K562 (cell line): ENCODE data around the gene CNTD1.

Experiments used
- HDAC6 ChIP-seq: IDR thresholded peaks from 2 replicates; pipeline ENCODE4 v1.6.1; 2012; ENCODE audit warnings: low read depth, mild to moderate bottlenecking, control low read depth, inconsistent platforms, low read length, moderate library complexity
- IFI16 ChIP-seq: fragments of 250-450 bp; sonication (Bioruptor Pico); IDR thresholded peaks from 2 replicates; pipeline ENCODE4 v2.1.2; 2022; ENCODE audit warnings: mild to moderate bottlenecking, inconsistent platforms
- JUN ChIP-seq, 2 experiments: sonication (generic) in 1 of 2; formaldehyde crosslinking in 1 of 2; IDR thresholded peaks; 2 replicates each; pipeline versions ENCODE4 v1.6.1 to v1.8.0; 2012 to 2022; ENCODE audit warnings: borderline replicate concordance in 2 of 2, mild to moderate bottlenecking in 2 of 2, improper control_type of control experiment in 1 of 2, low read depth in 1 of 2, low read length in 1 of 2, missing genetic modification reagents in 1 of 2
- KDM5B ChIP-seq: fragments of 200-600 bp; sonication (generic); IDR thresholded peaks from 2 replicates; pipeline ENCODE4 v1.6.1; 2012; ENCODE audit warnings: low read depth, mild to moderate bottlenecking, moderate library complexity, low read length, control low read depth, inconsistent platforms; ENCODE audit not compliant: insufficient replicate concordance
- MTF1 ChIP-seq: fragments of 250-450 bp; sonication (Bioruptor Pico); IDR thresholded peaks from 2 replicates; pipeline ENCODE4 v1.9.0; 2021; ENCODE audit warnings: moderate library complexity, mild to moderate bottlenecking, inconsistent platforms, borderline replicate concordance
- NCOA2 ChIP-seq, 2 experiments: fragments of 450-650 bp; IDR thresholded peaks; 2 replicates each; pipeline ENCODE4 v1.6.1; 2018; ENCODE audit warnings: mild to moderate bottlenecking in 2 of 2, moderate library complexity in 1 of 2; ENCODE audit not compliant: partially characterized antibody in 2 of 2
- POLR2A ChIP-seq: fragments of 450-650 bp; conservative IDR thresholded peaks from 2 replicates; pipeline ENCODE4 v1.6.1; 2016
- RAD21 ChIP-seq, 2 experiments: fragments of 250-450 bp in 1 of 2; fragments of 450-650 bp in 1 of 2; sonication (Bioruptor Pico) in 1 of 2; formaldehyde crosslinking in 1 of 2; IDR thresholded peaks in 1 of 2; conservative IDR thresholded peaks in 1 of 2; 2 replicates each; pipeline versions ENCODE4 v1.4.0 to v1.8.0; 2020 to 2022; ENCODE audit warnings: mild to moderate bottlenecking in 2 of 2, moderate library complexity in 1 of 2
- RCOR1 ChIP-seq, 2 experiments: IDR thresholded peaks; 2 replicates each; pipeline ENCODE4 v1.6.1; 2012; ENCODE audit warnings: low read depth in 2 of 2, low read length in 2 of 2, borderline replicate concordance in 1 of 2, improper control_type of control experiment in 1 of 2
- TF ChIP-seq, protein P1 (sequence below): fragments of 200-800 bp; sonication (Bioruptor generic); IDR thresholded peaks from 2 replicates; pipeline ENCODE4 v1.6.1; 2016; ENCODE audit warnings: missing genetic modification characterization, missing compliant biosample characterization
- TF ChIP-seq, protein P2 (sequence below): fragments of 450-650 bp; IDR thresholded peaks from 2 replicates; pipeline ENCODE4 v1.6.1; 2016; ENCODE audit warnings: antibody characterized with exemption

DNA sequence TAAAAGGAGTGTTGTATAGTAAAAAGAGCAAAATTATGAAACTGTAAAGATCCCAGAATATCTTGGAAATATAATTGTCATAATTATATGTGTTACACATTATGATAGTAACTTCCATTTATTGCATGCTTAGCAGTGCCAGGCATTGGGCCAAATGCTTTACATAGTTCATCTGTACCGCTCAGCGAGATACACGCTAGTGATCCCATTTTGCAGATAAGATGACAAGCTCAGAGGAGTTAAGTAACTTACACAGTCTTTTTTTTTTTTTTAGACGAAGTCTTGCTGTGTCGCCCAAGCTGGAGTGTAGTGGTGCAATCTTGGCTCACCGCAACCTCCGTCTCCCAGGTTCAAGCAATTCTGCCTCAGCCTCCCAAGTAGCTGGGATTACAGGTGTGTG lies 47.0 kb upstream of the CNTD1 start:
- TF ChIP-seq POLR2A (no peak), IFI16 (CRISPR knock-in tag) (no peak), NCOA2 (IDR thresholded peaks at IDR 0.05; ENCODE audit: partially characterized antibody in 2 of 2) (no peak), RCOR1 (IDR thresholded peaks at IDR 0.05; ENCODE audit: borderline replicate concordance in 1 of 2, low read depth in 2 of 2, low read length in 2 of 2) (peak in 1 of 2 experiments; percentile 32; a peak in 1 of 4 replicates), HDAC6 (no peak), JUN (IDR thresholded peaks at IDR 0.05; ENCODE audit: borderline replicate concordance, low read depth, low read length) (no peak), JUN (CRISPR knock-in tag; IDR thresholded peaks at IDR 0.05; ENCODE audit: borderline replicate concordance) (no peak), RAD21 (CRISPR knock-in tag; conservative IDR thresholded peaks at IDR 0.05 in 1 of 2, IDR thresholded peaks at IDR 0.05 in 1 of 2) (no peak), KDM5B (no peak), MTF1 (CRISPR knock-in tag) (no peak)
- TF ChIP-seq, protein P1, sequence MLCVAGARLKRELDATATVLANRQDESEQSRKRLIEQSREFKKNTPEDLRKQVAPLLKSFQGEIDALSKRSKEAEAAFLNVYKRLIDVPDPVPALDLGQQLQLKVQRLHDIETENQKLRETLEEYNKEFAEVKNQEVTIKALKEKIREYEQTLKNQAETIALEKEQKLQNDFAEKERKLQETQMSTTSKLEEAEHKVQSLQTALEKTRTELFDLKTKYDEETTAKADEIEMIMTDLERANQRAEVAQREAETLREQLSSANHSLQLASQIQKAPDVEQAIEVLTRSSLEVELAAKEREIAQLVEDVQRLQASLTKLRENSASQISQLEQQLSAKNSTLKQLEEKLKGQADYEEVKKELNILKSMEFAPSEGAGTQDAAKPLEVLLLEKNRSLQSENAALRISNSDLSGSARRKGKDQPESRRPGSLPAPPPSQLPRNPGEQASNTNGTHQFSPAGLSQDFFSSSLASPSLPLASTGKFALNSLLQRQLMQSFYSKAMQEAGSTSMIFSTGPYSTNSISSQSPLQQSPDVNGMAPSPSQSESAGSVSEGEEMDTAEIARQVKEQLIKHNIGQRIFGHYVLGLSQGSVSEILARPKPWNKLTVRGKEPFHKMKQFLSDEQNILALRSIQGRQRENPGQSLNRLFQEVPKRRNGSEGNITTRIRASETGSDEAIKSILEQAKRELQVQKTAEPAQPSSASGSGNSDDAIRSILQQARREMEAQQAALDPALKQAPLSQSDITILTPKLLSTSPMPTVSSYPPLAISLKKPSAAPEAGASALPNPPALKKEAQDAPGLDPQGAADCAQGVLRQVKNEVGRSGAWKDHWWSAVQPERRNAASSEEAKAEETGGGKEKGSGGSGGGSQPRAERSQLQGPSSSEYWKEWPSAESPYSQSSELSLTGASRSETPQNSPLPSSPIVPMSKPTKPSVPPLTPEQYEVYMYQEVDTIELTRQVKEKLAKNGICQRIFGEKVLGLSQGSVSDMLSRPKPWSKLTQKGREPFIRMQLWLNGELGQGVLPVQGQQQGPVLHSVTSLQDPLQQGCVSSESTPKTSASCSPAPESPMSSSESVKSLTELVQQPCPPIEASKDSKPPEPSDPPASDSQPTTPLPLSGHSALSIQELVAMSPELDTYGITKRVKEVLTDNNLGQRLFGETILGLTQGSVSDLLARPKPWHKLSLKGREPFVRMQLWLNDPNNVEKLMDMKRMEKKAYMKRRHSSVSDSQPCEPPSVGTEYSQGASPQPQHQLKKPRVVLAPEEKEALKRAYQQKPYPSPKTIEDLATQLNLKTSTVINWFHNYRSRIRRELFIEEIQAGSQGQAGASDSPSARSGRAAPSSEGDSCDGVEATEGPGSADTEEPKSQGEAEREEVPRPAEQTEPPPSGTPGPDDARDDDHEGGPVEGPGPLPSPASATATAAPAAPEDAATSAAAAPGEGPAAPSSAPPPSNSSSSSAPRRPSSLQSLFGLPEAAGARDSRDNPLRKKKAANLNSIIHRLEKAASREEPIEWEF, result no peak
- TF ChIP-seq, protein P2, sequence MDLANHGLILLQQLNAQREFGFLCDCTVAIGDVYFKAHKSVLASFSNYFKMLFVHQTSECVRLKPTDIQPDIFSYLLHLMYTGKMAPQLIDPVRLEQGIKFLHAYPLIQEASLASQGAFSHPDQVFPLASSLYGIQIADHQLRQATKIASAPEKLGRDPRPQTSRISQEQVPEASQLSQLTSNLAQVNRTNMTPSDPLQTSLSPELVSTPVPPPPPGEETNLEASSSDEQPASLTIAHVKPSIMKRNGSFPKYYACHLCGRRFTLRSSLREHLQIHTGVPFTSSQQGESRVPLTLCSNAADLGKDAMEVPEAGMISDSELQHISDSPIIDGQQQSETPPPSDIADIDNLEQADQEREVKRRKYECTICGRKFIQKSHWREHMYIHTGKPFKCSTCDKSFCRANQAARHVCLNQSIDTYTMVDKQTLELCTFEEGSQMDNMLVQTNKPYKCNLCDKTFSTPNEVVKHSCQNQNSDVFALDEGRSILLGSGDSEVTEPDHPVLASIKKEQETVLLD, result no peak
